ENCODE results near the gene CAMK2G.

DNA sequence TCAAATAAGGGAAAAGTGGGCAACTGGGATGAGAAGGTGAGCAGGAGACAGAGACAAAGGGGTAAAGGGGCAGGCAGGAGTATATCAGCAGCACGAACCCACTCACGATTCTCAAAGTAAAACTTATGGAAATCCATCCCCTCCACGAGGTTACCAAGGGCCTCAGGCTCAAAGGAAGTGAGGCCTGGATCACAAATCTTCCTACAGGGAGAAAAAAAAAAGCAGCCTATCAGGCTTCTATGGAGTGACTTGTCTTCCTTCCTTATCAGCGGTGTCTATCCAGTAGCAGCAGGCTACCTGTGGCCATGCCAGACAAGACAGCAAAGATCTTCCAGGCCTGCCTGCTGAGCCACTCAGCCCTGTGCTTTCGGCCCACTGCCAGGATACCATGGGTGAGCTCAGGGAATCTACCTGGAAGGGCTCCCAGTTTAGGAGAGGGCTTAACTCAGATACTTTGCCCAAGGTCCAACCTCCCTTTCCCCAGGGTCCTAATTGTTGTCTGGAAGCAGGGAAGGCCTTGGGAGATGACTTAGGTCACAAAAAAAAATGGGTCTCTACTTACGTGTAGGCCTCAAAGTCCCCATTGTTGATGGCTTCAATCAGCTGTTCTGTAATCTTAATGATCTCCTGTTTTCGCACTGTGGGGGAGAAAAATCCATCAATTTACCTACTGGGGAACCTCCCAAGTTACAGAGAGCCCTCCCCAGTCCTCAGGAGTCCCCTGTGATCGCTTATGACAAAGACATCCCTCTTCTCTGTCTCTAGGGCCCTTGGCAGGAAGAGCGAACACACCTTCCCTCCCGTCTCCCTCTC lies 57.2 kb downstream of the CAMK2G start:
- TF ChIP-seq, protein P1, sequence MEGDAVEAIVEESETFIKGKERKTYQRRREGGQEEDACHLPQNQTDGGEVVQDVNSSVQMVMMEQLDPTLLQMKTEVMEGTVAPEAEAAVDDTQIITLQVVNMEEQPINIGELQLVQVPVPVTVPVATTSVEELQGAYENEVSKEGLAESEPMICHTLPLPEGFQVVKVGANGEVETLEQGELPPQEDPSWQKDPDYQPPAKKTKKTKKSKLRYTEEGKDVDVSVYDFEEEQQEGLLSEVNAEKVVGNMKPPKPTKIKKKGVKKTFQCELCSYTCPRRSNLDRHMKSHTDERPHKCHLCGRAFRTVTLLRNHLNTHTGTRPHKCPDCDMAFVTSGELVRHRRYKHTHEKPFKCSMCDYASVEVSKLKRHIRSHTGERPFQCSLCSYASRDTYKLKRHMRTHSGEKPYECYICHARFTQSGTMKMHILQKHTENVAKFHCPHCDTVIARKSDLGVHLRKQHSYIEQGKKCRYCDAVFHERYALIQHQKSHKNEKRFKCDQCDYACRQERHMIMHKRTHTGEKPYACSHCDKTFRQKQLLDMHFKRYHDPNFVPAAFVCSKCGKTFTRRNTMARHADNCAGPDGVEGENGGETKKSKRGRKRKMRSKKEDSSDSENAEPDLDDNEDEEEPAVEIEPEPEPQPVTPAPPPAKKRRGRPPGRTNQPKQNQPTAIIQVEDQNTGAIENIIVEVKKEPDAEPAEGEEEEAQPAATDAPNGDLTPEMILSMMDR (IDR thresholded peaks at IDR 0.05; ENCODE audit: low read depth, low read length, poor library complexity, severe bottlenecking): no peak
- no peak for TF ChIP-seq EZH2phosphoT487 (IDR thresholded peaks at IDR 0.05; ENCODE audit: borderline replicate concordance, low read length)

Data from DOHH2 (cell line).